Stimulated activated CD4-positive, alpha-beta T cell treated with anti-CD3 and anti-CD28 coated beads, Interleukin-1b, Interleukin-23, amount 100 ng/mL, for 1 hour (primary cell): ENCODE results near the gene LITAFD.
"Not testable (repeated sequence)": the region's sequence is repeated elsewhere in the genome, so short reads cannot be mapped to it uniquely, and the experiment has no call there.

Experiments
- DNase-seq, 2 donors: peaks; one replicate each; pipeline ENCODE4 v3.0.0-alpha.2; 2020; ENCODE audit warnings: low read depth in 2 of 2

LITAFD gene

DNA sequence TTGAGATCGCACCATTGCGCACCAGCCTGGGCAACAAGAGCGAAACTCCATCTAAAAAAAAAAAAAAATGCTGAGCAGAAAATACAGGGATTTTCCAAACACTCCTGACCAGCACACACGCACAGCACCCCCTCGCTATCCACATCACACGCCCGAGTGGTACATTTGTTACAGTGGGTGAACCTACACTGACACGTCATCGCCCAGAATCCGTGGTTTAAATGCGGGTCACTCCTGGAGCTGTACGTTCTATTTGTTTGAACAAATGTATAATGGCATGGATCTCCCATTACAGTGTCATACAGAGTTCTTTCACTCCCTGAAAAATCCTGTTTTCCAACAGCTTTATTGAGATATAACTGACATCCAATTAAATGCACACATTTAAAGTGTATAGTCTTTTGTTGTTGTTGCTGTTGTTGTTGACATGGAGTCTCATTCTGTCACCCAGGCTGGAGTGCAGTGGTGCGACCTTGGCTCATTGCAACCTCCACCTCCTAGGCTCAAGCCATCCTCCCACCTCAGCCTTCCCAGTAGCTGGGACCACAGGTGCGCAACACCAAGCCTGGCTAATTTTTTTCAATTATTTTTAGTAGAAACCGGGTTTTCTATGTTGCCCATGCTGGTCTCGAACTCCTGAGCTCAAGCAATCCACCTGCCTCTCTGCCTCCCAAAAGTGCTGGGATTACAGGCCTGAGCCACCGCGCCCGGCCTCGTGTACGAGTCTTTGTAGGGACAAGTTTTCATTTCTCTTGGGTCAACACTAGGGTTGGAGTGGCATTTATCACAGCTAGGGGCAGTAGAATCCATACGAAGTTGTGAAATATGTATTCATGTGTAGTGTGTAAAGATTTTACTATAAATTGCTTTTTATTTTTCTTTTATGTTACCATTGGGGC lies 8.9 kb upstream of the LITAFD start:
- no peak for DNase-seq

DNA sequence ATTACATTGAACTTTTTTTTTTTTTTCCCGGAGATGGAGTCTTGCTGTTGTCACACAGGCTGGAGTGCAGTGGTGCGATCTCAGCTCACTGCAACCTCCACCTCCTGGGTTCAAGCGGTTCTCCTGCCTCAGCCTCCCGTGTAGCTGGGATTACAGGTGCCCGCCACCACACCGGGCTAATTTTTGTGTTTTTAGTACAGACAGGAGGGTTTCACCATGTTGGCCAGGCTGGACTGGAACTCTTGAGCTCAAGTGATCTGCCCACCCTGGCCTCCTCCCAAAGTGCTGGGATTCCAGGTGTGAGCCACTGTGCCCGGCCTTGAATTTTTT lies 8.3 kb upstream of the LITAFD start:
- DNase-seq, result not testable (repeated sequence)

DNA sequence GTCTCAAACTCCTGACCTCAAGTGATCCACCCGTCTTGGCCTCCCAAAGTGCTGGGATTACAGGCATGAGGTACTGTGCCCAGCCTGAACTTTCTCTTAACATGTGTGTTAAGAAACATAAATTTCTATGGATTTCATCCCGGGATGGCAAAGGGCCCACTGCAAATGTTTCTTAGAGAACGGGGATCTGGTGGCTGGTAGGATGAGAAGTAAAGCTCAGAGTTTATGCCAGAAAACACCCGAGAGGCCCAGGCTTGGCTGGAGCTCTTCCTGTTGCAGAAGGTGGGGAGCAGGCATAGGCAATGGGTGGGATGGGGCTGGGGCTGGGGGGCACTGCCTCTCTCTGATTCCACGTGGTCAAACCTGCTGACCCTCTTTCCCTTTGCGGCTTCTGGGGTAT lies 7.8 kb upstream of the LITAFD start:
- DNase-seq, result no peak

DNA sequence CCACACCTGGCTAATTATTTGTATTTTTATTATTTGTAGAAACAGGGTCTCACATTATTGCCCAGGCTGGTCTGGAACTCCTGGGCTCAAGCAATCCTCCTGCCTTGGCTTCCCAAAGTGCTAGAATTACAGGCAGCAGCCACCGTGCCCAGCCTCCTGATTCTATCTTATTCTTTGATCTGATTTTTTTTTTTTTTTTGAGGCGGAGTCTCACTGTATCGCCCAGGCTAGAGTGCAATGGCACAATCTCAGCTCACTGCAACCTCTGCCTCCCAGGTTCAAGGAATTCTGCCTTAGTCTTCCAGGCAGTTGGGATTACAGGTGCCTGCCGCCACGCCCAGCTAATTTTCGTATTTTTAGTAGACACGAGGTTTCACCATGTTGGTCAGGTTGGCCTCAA lies 6.8 kb upstream of the LITAFD start:
- not testable (repeated sequence) for DNase-seq

DNA sequence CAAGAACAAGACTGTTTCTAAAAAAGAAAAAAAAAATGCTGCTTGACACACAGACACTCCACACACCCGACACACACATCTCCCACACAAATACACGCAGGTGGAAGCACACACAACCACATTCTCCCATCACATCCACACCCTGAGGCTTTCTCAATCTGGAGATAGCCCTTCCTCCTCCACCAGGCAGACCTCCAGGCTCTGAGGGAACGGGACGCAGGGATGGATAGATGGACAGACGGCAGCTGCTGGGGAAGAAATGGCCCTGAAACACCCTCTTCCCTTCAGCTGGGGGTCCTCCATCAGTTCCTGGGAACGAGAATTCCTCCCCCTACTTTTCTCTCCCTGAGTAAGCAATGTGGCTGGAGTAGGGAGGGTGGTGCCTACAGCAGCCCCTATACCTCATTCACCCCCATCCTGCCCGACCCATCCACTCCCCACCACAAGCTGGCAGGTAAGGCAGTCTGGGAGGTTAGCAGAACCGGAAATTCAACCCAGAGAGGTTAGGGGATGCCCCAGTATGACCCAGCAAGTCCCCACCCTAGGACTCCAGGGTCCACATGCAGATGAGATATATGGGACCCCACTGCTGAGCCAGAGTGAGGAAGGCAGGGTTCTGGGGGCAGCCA lies 4.1 kb upstream of the LITAFD start:
- no peak for DNase-seq

DNA sequence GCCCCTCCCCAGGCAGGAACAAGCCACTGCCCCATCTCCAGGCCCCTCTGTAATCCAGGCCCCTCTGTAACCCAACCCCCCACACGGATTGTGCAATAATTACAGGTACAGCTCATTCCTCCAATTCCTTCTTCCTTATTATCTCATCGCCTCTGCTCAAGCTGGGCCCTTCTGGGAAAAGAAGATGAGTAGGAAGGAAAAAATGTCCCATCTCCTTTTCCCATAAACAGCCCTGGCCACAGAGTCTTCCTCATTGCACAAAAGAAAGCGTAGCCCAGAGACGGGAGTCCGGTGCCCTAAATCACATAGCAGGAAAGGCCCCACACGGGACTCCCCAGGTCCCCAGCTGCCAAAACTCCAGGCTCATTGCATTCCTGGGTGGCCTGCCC lies 3.6 kb upstream of the LITAFD start:
- no peak for DNase-seq

DNA sequence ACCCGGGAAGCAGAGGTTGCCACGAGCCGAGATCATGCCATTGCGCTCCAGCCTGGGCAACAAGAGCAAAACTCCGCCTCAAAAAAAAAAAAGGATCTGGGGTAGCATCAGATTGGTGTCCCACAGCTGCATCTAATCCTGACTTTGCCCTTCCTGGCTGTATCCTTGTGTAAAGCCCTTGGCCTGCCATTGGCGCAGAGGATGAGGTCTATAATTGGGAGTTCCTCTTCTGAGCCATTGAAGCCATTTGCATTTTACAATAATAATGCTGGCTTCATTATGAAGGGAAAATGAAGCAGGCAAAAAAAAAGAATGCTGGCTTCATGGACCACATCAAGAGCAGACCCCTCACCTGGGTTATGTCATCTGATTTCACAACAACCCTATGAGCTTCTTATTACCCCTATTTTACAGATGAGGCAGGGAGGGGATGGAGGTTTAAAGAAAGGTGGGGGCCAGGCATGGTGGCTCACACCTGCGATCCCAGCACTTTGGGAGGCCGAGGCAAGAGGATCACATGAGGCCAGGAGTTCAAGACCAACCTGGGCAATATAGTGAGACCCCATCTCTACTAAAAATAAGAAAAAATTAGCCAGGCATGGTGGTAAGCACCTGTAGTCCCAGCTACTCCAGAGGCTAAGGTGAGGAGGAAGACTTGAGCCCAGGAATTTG lies 1.2 kb upstream of the LITAFD start:
- DNase-seq, result no peak

DNA sequence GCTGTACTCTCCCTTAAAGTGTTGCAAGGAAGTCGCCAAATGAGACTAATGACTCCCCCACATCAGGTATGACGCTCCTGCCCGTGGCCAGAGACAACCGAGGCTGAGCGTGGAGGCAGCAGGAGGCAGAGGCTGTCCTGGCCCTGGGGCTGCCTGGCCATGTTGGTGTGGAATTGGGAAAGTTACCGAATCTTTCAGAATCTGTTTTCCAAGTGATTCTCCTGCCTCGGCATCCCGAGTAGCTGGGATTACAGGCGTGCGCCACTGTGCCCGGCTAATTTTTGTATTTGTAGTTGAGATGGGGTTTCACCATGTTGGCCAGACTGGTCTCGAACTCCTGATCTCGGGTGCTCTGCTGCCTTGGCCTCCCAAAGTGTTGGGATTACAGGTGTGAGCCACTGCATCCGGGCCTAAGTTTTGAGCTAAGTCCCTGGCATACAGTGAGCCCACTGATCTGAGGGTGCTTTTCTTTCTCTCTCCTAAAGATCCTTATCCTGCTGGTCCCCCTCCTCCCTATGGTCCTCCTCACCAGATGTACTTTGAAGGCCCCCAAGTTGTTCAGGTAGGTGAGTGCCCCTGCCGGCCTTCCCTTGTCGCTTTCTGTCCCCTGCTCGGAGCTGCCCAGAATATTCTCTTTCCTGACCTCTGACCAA lies 700 bp downstream of the LITAFD start:
- no peak for DNase-seq

DNA sequence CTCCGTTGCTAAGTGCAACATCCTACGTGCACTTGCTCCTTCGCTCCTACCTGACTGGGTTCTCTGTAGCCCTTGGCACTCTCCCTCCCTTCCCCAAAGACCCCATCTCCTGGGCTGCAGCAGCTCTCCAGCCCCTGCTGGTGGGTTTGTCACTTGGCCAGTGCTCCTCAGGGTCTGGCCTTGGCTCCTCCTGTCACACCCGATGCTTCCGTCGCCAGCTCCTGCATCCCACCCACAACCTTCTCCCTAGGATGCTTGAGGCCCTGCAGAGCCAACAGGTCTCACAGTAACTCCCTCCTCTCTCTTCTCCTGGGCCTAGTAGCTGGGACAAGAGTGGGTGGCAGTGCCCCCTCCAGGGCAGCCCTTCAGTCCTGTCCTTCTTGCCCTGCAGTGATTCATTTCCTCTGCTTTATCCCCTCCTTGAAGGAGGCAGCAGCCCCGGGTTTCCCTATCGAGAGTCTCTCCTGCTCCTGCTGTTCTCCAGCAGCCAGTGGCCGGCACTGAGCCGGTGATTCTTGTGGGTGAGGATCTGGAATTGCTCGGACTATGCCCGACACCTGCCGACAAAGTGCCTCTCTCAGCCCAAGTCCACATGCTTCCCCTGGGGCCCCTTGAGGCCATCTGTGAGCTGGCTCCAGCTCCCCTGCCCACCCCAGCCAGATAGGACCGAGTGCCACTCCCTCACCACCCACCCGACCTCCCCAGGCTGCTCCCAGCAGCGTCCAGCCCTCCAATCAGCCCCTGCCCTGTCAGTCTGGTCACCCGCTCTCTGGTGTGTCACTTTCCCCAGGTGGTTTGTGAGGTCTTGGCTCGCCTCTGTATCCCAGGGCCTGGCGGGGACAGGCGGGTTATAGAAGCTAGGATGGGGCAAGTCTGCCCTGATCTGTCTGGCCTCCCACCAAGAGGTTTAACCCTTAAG lies 3.8 kb downstream of the LITAFD start:
- DNase-seq, result no peak

DNA sequence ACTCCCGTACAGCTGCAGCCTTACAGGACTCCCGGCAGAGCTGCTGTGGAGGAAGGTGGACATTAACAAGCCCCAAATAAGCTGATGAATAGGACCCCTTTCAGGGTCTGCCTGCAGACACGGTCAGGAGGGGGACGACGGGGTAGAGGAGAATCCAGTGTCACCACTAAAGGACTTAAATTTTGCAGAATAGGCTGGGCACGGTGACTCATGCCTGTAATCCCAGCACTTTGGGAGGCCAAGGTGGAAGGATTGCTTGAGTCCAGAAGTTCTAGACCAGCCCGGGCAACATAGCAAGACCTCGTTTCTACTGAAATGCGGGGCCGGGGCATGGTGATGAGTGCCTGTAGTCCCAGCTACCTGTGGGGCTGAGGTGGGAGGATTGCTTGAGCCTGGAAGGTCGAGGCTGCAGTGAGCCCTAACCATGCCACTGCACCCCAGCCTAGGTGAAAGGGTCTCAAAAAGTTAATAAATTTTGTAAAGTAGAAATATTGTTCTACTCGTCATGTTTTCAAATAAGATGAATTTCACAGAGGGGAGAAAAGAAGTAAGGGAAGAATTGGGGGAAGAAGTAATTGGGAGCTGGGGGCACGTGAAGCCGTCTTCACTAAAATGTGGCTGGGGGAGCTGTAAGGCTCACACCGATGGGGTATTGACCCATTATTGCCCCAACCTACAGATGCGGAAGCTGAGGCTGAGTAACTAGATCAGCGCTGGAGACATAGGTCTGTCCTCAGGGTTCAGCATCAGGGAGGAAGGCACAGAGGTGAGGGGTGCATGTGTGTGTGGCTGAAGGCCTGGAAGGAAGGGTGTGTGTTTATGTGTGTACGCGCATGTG lies 4.7 kb downstream of the LITAFD start:
- DNase-seq, result no peak

DNA sequence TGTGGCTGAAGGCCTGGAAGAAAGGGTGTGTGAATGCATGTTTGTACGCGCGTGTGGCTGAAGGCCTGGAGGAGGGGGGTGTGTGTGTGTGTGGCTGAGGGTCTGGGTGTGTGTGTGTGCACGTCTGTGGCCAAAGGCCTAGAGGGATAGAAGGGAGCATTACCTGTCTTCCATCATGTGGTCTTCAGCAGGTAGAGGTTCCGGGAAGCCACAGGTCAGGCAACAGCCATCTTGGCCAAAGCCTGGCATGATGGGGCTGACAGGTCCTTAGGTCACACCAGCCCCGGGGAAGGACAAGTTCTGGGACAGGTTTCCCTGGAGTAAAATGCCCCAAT lies 5.2 kb downstream of the LITAFD start:
- DNase-seq, result no peak

DNA sequence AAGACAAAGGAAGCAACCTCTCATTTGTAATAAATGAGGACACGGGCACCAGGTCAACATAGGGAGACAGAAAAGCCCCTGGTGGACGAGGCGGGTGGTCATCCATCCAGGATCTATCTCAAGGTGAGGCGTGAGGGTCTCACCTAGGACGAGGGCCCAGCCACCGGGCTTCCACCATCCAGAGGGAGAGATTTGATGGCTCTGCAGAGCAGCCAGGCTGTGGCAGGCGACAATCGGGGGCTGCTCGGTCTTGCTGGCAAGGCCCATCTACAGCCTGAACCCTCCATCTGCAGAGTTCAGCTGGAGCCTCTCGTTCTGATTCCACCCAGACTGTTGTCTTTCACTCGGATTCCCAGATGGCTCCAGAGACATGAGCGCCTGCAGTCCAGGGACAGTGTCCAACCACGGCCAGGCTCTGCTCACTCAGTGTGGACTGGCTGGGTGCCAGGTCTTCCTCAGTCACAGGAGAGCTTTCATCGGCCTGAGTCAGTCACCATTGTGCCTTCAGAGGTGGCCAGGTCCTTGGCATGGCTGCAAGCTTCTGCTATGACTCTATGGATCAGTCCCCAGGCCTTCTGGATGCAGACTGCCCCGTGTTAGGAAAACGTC lies 5.9 kb downstream of the LITAFD start:
- DNase-seq, result no peak

DNA sequence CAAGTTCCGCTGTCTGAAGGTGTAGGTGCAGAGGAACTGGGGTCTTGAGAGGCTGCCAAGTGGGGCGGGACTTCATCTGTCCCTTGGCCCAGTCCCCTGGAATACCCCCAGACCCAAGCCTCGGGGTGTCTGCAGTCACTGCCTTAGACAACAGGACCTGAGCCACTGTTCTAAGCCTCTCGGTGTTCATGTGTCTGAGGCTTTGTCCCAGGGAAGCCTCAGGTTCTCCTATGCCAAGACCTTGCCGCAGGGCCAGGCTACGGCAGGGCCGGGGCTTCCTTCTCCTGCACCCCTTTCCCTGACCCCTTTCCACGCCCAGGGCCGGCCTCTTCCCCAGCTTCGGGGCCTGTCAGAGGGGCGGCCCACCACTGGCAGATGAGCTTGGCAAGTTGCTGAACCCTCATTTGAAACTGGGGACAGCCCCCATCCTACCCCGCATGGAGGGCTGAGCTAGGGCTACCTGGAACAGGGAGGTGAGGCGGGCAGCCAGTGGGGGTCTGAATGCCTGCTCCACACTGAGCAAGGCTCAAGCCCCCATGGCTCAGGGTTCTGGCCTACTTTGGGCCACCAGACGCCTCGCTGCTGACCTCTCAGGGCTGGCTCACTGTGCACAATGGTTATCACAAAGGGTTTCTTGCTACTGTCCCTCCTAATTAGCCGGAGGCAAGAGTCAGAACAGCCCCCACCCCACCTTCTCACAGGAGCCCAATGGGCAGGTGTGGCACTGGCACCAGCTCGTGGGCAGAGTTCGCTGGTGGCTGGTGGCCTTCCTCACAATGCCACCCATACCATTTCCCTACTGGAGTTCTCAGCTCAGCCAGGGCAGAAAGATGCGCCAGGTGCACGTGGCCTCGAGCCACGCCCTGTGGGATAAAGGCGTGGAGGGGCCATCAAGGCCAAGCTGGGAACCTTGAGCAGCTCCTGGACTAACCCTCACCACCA lies 7.1 kb downstream of the LITAFD start:
- no peak for DNase-seq

DNA sequence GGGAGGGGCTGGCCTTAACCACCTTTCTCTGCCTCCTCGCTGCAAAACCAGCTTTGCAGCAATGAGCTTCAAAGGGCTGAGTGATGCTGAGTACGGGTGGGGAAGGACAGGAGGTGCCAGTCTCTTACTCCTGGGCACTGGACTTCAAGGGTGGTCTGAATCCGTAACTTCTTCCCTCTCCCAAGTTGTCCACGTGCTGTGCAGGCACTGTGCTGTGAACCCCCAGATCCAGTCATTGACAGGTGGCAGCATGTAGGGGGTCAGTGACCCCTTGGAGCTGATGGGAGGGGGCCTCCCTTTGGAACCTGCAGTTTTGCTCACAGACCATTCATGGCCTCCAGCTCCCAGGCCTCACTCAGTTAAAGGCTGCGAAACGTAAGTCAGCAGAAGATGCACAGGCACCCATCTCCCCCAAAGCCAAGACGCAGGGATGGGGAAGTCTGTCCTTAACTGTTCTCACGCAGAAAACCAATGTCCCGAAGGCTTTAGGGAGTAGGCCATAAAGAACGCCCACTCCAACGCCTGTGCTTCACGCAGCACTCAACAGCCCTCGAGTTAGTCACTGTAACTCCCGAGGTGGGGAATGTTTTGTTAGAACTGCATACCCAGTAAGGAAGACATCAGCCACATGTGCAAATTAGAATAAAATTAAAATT lies 7.9 kb downstream of the LITAFD start:
- DNase-seq, result no peak

DNA sequence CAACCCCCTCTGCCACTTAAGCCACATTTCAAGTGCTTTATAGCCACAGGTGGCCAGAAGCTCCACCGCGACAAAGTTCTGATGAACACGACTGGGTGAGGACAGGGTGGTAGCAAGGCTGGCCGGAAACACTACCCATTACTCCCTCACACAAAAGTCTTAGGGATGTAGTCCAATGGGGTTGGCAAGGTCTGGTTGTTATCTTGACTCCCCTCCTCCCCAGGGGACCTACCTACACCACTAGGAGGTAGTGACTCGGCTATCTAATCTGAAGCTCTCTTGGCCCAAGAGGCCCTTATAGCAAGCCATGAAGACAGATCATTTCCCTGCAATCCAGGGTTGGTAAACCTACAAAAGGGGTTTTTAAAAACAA lies 8.4 kb downstream of the LITAFD start:
- no peak for DNase-seq

DNA sequence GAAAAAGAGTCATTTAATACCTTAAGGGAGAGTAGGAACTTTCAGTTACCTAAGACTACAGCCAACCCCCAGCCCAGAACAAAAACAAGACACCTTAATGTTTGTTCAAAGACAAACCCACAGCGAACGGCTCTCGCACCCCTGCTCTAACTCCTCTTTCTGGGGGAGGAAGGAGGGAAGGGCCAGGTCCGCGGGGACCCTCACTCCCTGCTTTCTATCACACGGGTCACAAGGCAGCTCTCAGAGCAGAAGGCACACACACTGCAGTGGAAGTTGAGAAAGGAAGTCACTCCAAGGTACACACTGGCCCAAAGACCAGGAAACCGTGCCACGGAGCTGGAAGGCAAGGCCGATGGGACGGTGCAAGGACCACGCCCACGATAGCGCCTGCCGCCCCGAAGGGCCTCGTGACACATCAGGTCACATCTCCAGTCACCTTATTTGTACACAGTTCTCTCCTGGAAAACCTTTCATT lies 10.0 kb downstream of the LITAFD start:
- no peak for DNase-seq

DNA sequence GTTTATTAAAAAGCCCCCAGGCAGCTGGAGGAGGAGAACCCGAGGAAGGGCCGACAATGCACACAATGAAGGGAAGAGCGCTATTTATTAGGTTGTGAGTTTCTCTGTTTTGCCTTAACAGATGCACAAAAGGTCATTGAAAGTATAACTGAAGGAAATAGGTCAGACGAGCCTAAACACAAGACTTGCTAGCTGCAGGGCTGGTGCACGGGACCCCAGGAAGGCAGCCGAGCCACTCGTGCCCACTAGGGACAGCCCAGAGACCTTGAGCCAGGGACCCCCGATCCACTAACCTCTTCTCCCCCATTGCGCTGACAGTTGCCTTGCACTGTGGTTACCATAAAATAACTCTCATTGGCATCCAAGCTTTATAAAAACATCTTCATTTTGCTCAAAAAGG lies 11.3 kb downstream of the LITAFD start:
- DNase-seq, result no peak

DNA sequence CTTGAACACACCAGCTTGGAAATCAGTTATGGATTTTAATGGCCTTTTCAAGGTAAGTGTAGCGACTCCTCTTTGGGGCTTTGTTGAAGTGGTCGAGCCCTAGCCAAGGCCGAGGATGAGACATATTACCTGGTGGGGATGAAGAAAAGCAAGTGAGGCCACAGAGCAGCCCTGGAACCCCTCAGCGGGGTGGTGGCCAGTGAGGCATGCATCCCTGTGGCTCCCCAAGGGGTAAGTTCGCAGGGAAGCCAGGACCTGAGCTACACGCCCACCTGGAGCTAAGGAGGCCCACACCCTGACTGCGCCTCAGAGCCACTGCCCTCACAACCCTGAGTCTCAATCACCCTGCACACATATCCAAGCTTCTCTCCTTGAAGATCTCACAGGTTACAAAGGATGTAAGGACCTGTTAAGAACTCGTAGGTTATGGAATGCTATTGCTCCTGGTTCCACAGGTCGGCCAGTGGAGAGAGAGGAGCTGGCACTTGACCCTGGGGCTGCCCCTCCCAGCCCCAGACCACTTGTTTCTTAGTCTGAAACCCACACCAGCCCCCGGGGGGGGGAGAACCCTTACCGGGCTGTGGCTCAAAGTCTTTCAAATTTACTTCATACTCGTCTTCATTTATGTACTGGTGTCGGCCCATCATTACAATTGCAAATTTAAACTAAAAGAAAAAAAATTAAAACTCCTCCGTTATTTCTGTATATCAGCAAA lies 12.0 kb downstream of the LITAFD start:
- no peak for DNase-seq
